CD14-positive monocyte (primary cell): ENCODE data around the gene FAM240A. TPM values are rescaled to one million over a fixed set of nuclear protein-coding genes. Genes with fewer than 3 reads are reported as not detected.

Source experiments
- DNase-seq, 3 donors: peaks; one replicate each; pipeline ENCODE4 v3.0.0-alpha.2; 2011 to 2022
- H2AFZ ChIP-seq: 2 replicates; pipeline ENCODE4 v1.6.0; 2012; ENCODE audit warnings: mild to moderate bottlenecking, low read depth, low read length, inconsistent platforms; ENCODE audit not compliant: insufficient read depth, poor library complexity, severe bottlenecking
- H3K27ac ChIP-seq, 2 donors: 1 replicate in 1 of 2; 2 replicates in 1 of 2; pipeline ENCODE4 v1.5.1; 2012 to 2013; ENCODE audit warnings: low read length in 2 of 2, control low read depth in 1 of 2, inconsistent platforms in 1 of 2, low read depth in 1 of 2, mild to moderate bottlenecking in 1 of 2
- H3K27me3 ChIP-seq, 2 donors: one replicate each; pipeline versions ENCODE4 v1.6.0 to v1.6.1; 2011 to 2013; ENCODE audit warnings: low read length in 2 of 2; ENCODE audit not compliant: control insufficient read depth in 2 of 2, insufficient read depth in 2 of 2
- H3K36me3 ChIP-seq, 2 donors: replicated peaks in 1 of 2; 1 replicate in 1 of 2; 2 replicates in 1 of 2; pipeline versions ENCODE4 v1.5.1 to v1.6.1; 2012 to 2013; ENCODE audit warnings: low read length in 2 of 2, control low read depth in 1 of 2, inconsistent platforms in 1 of 2, mild to moderate bottlenecking in 1 of 2; ENCODE audit not compliant: insufficient read depth in 2 of 2, control insufficient read depth in 1 of 2
- H3K4me1 ChIP-seq, 2 donors: 1 replicate in 1 of 2; 2 replicates in 1 of 2; pipeline versions ENCODE4 v1.5.1 to v1.6.1; 2012 to 2013; ENCODE audit warnings: low read length in 2 of 2, control low read depth in 1 of 2, inconsistent platforms in 1 of 2, mild to moderate bottlenecking in 1 of 2, moderate library complexity in 1 of 2; ENCODE audit not compliant: insufficient read depth in 2 of 2, control insufficient read depth in 1 of 2
- H3K4me2 ChIP-seq: replicated peaks from 2 replicates; pipeline ENCODE3; 2012; ENCODE audit warnings: low read length, moderate library complexity, mild to moderate bottlenecking; ENCODE audit not compliant: poor library complexity, severe bottlenecking; ENCODE audit errors: extremely low read depth
- H3K4me3 ChIP-seq, 3 experiments: fragments of 200-600 bp in 1 of 3; sonication (generic) in 1 of 3; replicated peaks in 1 of 3; 1 replicate in 2 of 3; 2 replicates in 1 of 3; pipeline ENCODE4 v1.5.1; 2011 to 2013; ENCODE audit warnings: low read length in 3 of 3, mild to moderate bottlenecking in 3 of 3, control low read depth in 2 of 3, low read depth in 2 of 3, inconsistent platforms in 1 of 3, moderate library complexity in 1 of 3
- H3K79me2 ChIP-seq: 2 replicates; pipeline ENCODE4 v1.6.0; 2012; ENCODE audit warnings: mild to moderate bottlenecking, control low read depth, inconsistent platforms, low read length, moderate library complexity; ENCODE audit not compliant: insufficient read depth
- H3K9ac ChIP-seq: 2 replicates; pipeline ENCODE4 v1.6.0; 2017; ENCODE audit warnings: low read length, mild to moderate bottlenecking; ENCODE audit not compliant: insufficient read depth, poor library complexity, severe bottlenecking
- H3K9me3 ChIP-seq, 2 donors: replicated peaks in 1 of 2; 1 replicate in 1 of 2; 2 replicates in 1 of 2; pipeline versions ENCODE4 v1.5.1 to v1.6.1; 2012 to 2013; ENCODE audit warnings: low read length in 2 of 2, control low read depth in 1 of 2; ENCODE audit not compliant: control insufficient read depth in 1 of 2, insufficient read depth in 1 of 2
- H4K20me1 ChIP-seq: 2 replicates; pipeline ENCODE4 v1.6.0; 2012; ENCODE audit warnings: mild to moderate bottlenecking, low read length, control low read depth, moderate library complexity; ENCODE audit not compliant: insufficient read depth
- H3K27ac Mint-ChIP-seq, 7 donors: one replicate each; pipeline ENCODE4 v1.8.0; 2020; ENCODE audit warnings: mild to moderate bottlenecking in 7 of 7, mixed read lengths in 7 of 7, moderate library complexity in 6 of 7, inconsistent platforms in 2 of 7
- H3K27me3 Mint-ChIP-seq, 3 donors: one replicate each; pipeline ENCODE4 v1.8.0; 2021 to 2022; ENCODE audit warnings: low read depth in 3 of 3, mild to moderate bottlenecking in 3 of 3, mixed read lengths in 3 of 3, moderate library complexity in 3 of 3, inconsistent platforms in 1 of 3
- H3K36me3 Mint-ChIP-seq, 2 donors: one replicate each; pipeline ENCODE4 v1.8.0; 2020; ENCODE audit warnings: mixed read lengths in 2 of 2, inconsistent platforms in 1 of 2, mild to moderate bottlenecking in 1 of 2
- H3K4me1 Mint-ChIP-seq: one replicate; pipeline ENCODE4 v1.8.0; 2020; ENCODE audit warnings: mild to moderate bottlenecking, mixed read lengths
- H3K4me3 Mint-ChIP-seq, 2 donors: one replicate each; pipeline ENCODE4 v1.8.0; 2020; ENCODE audit warnings: mild to moderate bottlenecking in 2 of 2, mixed read lengths in 2 of 2, moderate library complexity in 1 of 2
- H3K9me3 Mint-ChIP-seq, 7 donors: one replicate each; pipeline ENCODE4 v1.8.0; 2020 to 2022; ENCODE audit warnings: mixed read lengths in 7 of 7, mild to moderate bottlenecking in 6 of 7, moderate library complexity in 6 of 7, inconsistent platforms in 2 of 7
- CTCF ChIP-seq: fragments of 200-600 bp; IDR thresholded peaks from one replicate; pipeline ENCODE4 v1.8.0; 2022; ENCODE audit warnings: antibody characterized with exemption, mild to moderate bottlenecking
- WGBS: methylation state at CpG from one replicate; pipeline ENCODE4 v1.1.5; 2013; ENCODE audit warnings: missing lambda C conversion rate; ENCODE audit not compliant: insufficient coverage; 5-methylcytosine and 5-hydroxymethylcytosine counted together
- intact Hi-C, 2 donors: fragments of 100-400 bp; cut with micrococcal nuclease; formaldehyde crosslinking; loops; one replicate each; pipeline versions ENCODE4 v1.15.0 to v1.15.1; 2023
- polyA plus RNA-seq, 3 donors: library from polyadenylated mRNA; depleted of rRNA in 1 of 3; unstranded in 2 of 3; stranded (reverse) in 1 of 3; fragments of 300-500 nt in 2 of 3; fragments of >200 nt in 1 of 3; fragmentation: Illumina TruSeq in 2 of 3; gene quantifications; 1 replicate in 2 of 3; 2 replicates in 1 of 3; pipeline ENCODE4 v1.2.3, GENCODE V29; 2012 to 2021

The FAM240A gene
- polyA plus RNA-seq, 3 donors: not detected

GRCh38 chr3:46646700-46647099 lies 34.4 kb downstream of the FAM240A start:
- H2AFZ ChIP-seq: no peak overlapping the region
- no peak overlapping the region for H3K4me2 ChIP-seq
- no peak overlapping the region for H3K4me3 Mint-ChIP-seq
- no peaks in the 10 kb centered on the region for H3K36me3 Mint-ChIP-seq
- H3K9ac ChIP-seq: no peak overlapping the region
- no peaks in the 10 kb centered on the region for H3K36me3 ChIP-seq
- intact Hi-C loops: no loop called here
- peaks cover 3 to 10% (median 6%) of the 10 kb centered on the region in 7 donors for H3K9me3 Mint-ChIP-seq
- H3K79me2 ChIP-seq: no peaks in the 10 kb centered on the region
- no peaks in the 10 kb centered on the region for H3K4me1 ChIP-seq
- no peaks in the 10 kb centered on the region for H3K4me1 Mint-ChIP-seq
- DNase-seq: no peak
- no peaks in the 10 kb centered on the region for H4K20me1 ChIP-seq
- no peak overlapping the region for H3K27ac ChIP-seq
- peaks cover 3 to 10% (median 9%) of the 10 kb centered on the region in 3 donors for H3K27me3 Mint-ChIP-seq
- no peak for TF ChIP-seq CTCF
- H3K27ac Mint-ChIP-seq: no peak overlapping the region
- H3K9me3 ChIP-seq: peaks cover 0 to 3% of the 10 kb centered on the region in 2 donors
- no peak overlapping the region for H3K4me3 ChIP-seq
- H3K27me3 ChIP-seq: no peaks in the 10 kb centered on the region
- 60% methylated on average over 6 of the region's 6 CpGs for WGBS

DNA sequence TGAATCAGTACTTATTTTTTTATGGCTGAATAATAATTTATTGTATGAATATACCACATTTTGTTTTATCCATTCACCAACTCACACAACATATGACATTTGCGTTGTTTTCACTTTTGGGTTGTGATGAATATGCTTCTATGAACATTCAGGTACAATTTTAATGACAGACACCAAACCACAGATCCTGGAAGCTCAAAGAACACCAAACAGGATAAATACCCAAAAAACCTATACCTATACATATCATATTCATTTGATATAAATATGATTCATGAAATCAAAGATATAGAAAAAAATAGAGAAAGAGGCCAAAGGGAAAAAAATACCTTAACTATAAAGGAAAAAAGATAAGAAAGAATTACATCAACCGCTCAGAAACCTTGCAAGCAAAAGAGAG lies 35.8 kb downstream of the FAM240A start:
- Histone ChIP-seq H3K9ac (no peak overlapping the region), H3K27ac (no peak overlapping the region), H3K79me2 (no peaks in the 10 kb centered on the region), H3K4me3 (no peak overlapping the region), H3K36me3 (no peaks in the 10 kb centered on the region), H3K4me1 (no peaks in the 10 kb centered on the region), H2AFZ (no peak overlapping the region), H3K27me3 (peaks cover 0 to 3% of the 10 kb centered on the region in 2 donors), H4K20me1 (no peaks in the 10 kb centered on the region), H3K9me3 (peaks cover 3 to 9% of the 10 kb centered on the region in 2 donors), H3K4me2 (no peak overlapping the region)
- intact Hi-C loops: no loop called here
- DNase-seq: no peak
- Mint-ChIP-seq H3K27me3 (peaks cover 3 to 10% (median 3%) of the 10 kb centered on the region in 3 donors), H3K4me1 (no peaks in the 10 kb centered on the region), H3K27ac (no peak overlapping the region), H3K9me3 (peaks cover 6 to 20% (median 13%) of the 10 kb centered on the region in 7 donors), H3K4me3 (no peak overlapping the region), H3K36me3 (no peaks in the 10 kb centered on the region)
- WGBS: no CpG with 5 or more reads among the region's 2 CpGs
- no peak for TF ChIP-seq CTCF
